CD4-positive, alpha-beta T cell treated with Interferon gamma for 1 hour (primary cell): ENCODE results near the gene TSHZ1.

ENCODE experiments used
- DNase-seq: peaks from one replicate; pipeline ENCODE4 v3.0.0-alpha.2; 2020

TSHZ1 gene

DNA sequence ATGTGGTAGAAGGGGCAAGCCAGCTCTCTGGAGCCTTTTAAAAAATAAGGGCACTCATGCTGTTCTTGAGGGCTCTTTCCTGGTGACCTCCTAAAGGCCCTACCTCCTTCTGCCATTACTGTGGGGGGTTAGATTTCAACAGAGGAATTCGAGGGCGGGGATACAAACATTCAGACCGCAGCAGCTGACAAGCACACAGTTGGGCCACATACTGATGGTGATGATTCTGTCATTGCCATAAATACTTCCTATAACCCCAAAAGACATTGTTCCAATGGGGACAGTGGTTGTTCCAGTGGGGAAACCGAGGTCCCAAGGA, 67.0 kb downstream of the TSHZ1 start:
- no peak for DNase-seq

- DNase-seq: no peak
These were observed 68.8 kb downstream of the TSHZ1 start for GRCh38 chr18:75279381-75279780.

GRCh38 chr18:75280427-75281280, 70.1 kb downstream of the TSHZ1 start:
- no peak for DNase-seq

DNA sequence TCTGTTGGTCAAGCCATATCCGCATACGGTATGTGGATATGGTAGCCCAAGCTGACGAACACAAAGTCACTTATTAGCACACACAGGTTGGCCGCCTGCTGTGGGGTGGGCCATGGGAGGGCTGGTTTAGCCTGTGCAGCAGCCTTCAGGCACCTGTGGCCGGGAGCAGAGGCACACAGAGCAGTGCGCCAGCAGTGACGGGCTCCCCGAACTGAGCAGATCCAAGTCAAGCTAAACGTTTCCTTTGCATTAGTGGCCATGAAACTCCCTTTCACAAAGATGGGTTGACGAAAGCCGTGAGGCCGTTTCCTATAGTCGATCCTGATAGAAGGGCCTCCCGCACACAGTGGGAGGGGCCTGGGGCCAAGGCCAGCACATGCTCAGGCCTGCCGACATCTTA, 72.1 kb downstream of the TSHZ1 start:
- DNase-seq: no peak

DNA sequence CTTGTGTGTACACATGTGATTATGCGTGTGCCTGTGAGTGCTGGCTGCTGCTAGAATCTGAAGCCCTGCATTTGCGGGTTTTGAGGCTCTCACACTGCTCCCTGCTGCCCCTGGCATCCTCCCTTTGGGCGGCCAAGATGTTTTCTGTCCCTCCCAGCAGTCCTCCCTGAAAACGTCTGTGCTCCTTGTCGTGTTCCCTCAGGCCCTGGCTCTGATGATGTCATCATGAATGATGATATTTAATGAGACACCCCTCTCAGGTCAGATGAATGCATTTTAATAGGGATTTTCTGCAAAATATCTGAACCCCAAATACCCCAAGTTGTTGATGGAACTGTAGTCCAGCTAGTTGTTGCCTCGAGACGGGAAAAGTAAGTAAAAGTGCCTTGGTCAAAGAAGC, 73.1 kb downstream of the TSHZ1 start:
- DNase-seq: no peak

DNA sequence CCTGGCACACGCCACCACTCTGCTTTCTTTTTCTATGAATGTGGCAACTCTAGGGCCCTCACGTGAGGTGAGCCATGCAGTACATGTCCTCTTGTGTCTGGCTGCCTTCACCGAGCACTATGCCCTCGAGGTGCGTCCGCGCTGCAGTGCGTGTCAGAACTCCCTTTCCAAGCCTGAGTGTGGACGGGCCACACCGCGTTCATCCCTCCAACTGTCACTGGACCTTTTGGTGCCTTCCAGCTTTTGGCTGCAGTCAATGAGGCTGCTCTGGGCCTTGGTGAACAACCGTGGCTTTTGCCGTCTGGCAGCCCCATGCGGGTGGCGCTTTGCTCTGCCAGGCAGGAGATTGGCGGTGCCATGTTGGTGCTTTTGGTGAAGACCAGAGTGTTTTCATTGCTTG, 74.0 kb downstream of the TSHZ1 start:
- no peak for DNase-seq

DNA sequence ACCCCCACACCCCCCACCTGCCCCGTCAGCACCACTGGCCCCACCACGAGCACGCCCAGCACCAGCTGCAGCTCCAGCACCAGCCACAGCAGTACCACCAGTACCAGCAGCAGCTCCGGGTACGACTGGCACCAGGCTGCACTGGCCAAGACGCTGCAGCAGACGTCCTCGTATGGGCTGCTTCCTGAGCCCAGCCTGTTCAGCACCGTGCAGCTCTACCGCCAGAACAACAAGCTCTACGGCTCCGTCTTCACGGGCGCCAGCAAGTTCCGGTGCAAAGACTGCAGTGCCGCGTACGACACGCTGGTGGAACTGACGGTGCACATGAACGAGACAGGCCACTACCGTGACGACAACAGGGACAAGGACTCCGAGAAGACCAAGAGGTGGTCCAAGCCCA, 75.3 kb downstream of the TSHZ1 start:
- DNase-seq: no peak

DNA sequence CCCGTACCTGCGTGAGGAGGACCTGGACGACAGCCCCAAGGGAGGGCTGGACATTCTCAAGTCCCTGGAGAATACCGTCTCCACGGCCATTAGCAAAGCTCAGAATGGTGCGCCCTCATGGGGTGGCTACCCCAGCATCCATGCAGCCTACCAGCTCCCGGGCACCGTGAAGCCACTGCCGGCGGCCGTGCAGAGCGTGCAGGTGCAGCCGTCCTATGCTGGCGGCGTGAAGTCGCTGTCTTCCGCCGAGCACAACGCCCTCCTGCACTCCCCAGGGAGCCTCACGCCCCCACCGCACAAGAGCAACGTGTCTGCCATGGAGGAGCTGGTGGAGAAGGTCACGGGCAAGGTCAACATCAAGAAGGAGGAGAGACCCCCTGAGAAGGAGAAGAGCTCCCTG, 76.4 kb downstream of the TSHZ1 start:
- no peak for DNase-seq

DNA sequence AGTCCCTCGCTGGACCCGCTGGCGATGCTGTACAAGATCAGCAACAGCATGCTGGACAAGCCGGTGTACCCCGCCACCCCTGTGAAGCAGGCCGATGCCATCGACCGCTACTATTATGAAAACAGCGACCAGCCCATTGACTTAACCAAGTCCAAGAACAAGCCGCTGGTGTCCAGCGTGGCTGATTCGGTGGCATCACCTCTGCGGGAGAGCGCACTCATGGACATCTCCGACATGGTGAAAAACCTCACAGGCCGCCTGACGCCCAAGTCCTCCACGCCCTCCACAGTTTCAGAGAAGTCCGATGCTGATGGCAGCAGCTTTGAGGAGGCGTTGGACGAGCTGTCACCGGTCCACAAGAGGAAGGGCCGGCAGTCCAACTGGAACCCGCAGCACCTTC, 77.1 kb downstream of the TSHZ1 start:
- no peak for DNase-seq

DNA sequence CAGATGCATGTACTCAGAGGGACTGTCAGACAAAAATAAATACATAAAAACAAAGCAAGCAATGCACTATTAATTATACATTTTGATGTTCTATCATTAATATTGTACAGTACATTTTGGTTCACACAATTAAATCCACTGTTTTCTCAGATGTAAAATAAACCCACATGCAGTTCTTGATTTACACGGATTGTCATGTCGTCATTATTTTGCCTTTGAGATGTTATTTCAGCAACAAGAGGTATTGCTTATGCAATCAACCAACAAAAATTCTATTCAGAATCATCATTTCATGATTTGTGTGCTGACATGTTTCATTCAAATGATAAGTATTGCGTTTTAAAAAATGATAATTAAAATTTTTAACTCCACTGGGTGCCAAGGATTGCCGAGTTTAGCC, 79.2 kb downstream of the TSHZ1 start:
- DNase-seq: no peak

DNA sequence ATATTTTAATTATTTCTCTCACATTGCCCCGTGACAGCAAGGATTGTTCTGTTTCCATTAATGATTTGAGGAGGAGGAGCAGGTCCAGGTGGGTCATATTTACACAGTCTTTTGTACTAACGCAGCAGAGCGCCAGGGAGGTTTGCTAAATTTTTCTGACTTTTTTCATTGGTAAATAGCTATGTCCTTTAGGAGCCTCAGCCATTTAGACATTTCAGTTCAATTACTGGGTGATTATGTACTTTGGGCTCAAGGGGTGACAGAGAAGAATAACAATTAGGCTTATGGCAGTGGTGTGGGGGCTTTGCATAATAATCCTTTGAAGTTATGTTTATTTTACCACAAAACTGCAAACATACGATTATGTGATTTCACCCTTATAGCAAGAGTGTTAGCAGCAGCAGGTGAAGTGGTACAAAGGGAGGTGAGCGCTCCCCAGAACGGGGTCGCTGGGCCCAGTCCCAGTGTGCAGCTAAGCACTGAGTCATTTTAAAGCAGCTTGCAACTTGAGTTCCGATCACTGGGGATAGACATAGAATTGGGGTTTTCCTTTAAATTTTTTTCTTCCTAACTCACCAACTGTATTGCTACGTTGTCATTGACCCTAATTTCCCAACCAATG, 80.3 kb downstream of the TSHZ1 start:
- DNase-seq: no peak

DNA sequence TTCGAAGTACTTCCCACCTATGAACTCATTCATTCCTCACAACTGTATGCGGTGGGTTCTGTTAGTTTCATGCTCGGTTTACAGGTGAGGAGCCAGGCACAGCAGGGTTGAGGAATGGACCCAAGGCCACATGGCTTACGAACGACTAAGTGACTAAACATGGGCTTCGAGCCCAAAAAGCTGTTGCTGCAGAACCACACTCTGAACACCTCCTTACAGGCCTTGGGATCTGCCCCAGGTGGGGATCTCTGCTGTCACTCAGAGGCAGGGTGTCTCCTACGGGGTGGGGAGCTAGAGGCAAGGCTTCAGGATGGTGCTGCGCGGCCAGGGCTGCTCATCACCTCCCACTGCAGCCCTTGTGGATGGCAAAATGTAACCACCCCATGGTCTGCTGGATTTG, 80.9 kb downstream of the TSHZ1 start:
- DNase-seq: no peak

GRCh38 chr18:75293591-75293990, 83.0 kb downstream of the TSHZ1 start:
- DNase-seq: no peak

DNA sequence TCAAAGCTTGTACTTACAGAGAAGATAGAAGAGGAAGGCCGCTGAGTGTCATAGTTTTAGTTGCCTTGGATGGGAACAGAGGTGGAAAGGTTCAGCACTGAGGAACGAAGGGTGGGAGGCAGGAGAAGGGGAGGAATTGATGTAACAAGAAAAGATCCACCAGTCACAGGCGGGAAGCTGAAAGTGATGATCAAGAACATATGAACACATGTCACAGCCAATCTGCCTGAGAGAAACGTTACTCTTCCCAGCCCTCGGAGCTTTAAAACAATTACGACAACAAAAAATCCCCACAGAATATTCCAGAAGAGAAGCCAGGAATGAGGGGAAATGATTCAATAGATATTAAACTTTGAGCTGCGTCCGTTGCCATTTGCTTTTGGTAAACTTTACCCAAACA, 87.1 kb downstream of the TSHZ1 start:
- no peak for DNase-seq

- DNase-seq: no peak
These were observed 94.3 kb downstream of the TSHZ1 start for GRCh38 chr18:75304678-75305557.

GRCh38 chr18:75305984-75306383, 95.4 kb downstream of the TSHZ1 start:
- no peak for DNase-seq

DNA sequence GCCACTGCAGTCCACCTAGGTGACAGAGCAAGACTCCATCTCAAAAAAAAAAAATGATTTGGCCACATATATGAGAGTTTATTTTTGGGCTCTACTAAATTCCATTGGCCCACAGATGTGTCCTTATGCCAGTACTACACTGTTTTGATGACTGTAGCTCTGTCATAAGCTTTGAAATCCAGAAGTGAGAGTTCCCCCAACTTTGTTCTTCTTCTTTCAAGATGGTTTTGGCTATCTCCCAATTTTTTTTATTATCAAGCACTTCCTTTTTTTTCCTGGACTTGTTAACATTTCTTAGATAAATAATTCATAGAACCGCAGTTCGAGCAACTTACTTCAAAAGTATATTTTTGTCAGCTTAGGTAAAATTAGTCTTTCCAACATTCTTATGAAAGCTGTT, 96.9 kb downstream of the TSHZ1 start:
- no peak for DNase-seq

DNA sequence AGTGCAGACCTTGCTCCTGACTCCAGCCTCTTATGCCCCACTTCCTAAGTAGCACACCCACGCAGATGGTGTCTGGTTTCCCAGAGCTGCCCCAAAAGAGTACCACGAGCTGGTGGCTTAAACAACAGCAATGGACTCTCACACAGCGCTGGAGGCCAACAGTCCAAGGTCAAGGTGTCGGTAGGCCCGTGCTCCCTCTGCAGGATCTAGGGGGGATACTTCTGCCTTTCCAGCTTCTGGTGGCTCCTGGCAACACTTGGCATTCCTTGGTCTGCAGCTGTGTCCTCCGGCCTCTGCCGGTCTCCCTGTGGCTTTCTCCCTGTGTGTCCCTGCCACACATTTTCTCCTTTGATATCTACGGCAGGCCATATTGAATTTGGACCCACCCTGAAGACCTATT, 99.0 kb downstream of the TSHZ1 start:
- DNase-seq: no peak

GRCh38 chr18:75314117-75314516, 103.5 kb downstream of the TSHZ1 start:
- DNase-seq: no peak

GRCh38 chr18:75314606-75315005, 104.0 kb downstream of the TSHZ1 start:
- DNase-seq: no peak

- no peak for DNase-seq
These were observed 105.6 kb downstream of the TSHZ1 start for GRCh38 chr18:75316223-75316622.

DNA sequence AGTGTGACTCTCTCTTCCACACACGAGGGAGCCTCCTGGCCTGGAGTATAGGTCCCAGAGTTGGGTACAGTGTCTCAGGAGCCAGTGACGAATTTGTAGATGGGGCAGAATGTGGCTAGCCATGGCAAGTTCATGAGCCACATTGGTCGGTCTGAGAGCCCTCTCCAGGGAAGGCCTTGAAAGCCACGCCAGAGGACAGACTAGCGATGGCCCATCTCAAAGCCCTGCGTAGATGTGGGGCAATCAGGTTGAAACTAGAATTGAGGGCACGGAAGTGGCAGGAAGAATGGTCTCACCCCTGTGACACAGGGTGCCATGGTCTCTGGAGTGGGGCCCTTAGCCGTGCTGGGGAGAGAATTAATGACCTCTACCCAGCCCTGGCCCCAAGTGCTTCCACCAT, 106.2 kb downstream of the TSHZ1 start:
- DNase-seq: no peak

DNA sequence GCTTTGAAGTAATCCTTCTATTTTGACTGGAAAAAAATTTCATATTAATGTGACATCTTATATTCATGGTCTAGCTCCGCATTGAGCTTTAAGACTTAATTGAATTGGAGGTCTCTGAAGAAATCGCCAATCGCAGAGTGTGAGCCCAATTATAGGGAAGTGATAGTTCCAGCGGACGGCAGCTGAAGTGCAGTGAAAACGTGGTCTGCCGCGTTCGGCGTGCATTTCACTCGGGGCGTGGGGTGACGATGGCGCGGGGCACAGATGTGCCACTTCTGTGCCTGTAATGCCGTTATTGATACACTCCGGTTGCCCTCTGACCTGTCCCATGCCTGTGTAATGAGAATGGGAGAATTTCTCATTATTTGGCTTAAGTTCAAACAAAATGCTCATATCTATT, 106.7 kb downstream of the TSHZ1 start:
- DNase-seq: no peak

GRCh38 chr18:75317703-75318102, 107.1 kb downstream of the TSHZ1 start:
- DNase-seq: no peak
